PC-3 (cell line): ENCODE results near the gene CAPN10. TPM values are rescaled to one million over a fixed set of nuclear protein-coding genes. Genes with fewer than 3 reads are reported as not detected.

Experiments used
- ATAC-seq: fragments of 200-7000 bp; cut with Tn5 transposase; 2 replicates; pipeline ENCODE4 v1.9.1; 2020; ENCODE audit warnings: mild to moderate bottlenecking, moderate library complexity
- BruUV-seq: library from RNA; stranded (reverse); fragments of 400-500 nt; replicated peaks from 2 replicates; lab custom pipeline; 2021; lab: Mats Ljungman, UMichigan
- CTCF ChIA-PET: fragments of 300-600 bp; sonication (Branson Sonifier 250); formaldehyde crosslinking; loops from one replicate; lab custom pipeline; 2022; ENCODE audit warnings: antibody characterized with exemption; lab: Charles Lee
- POLR2A ChIA-PET: fragments of 300-600 bp; sonication (Branson Sonifier 250); formaldehyde crosslinking; loops from one replicate; lab custom pipeline; 2022; ENCODE audit warnings: antibody characterized with exemption; ENCODE audit not compliant: unreplicated experiment; lab: Charles Lee
- DNase-seq: peaks from one replicate; pipeline ENCODE4 v3.0.0-alpha.2; 2015
- H2AFZ ChIP-seq: fragments of 300-600 bp; sonication (generic); 2 replicates; pipeline ENCODE4 v1.6.0; 2016; ENCODE audit warnings: antibody characterized with exemption, low read length
- H3F3A ChIP-seq: fragments of 300-600 bp; sonication (generic); one replicate; pipeline ENCODE4 v1.6.0; 2017; ENCODE audit warnings: antibody characterized with exemption, low read length, control low read depth, mild to moderate bottlenecking; ENCODE audit not compliant: unreplicated experiment
- H3K27ac ChIP-seq: fragments of 300-600 bp; sonication (generic); 2 replicates; pipeline ENCODE4 v1.5.1; 2016; ENCODE audit warnings: mild to moderate bottlenecking, low read length
- H3K27me3 ChIP-seq: fragments of 300-600 bp; sonication (generic); 2 replicates; pipeline ENCODE4 v1.6.1; 2016; ENCODE audit warnings: low read length, mixed read lengths
- H3K36me3 ChIP-seq: fragments of 300-600 bp; sonication (generic); 2 replicates; pipeline ENCODE4 v1.6.1; 2016; ENCODE audit warnings: low read depth, mixed run types, low read length, mixed read lengths
- H3K4me1 ChIP-seq: fragments of 300-600 bp; sonication (generic); 2 replicates; pipeline ENCODE4 v1.5.1; 2016; ENCODE audit warnings: low read length; ENCODE audit not compliant: insufficient read depth
- H3K4me2 ChIP-seq: fragments of 300-600 bp; sonication (generic); 2 replicates; pipeline ENCODE4 v1.6.0; 2016; ENCODE audit warnings: low read length
- H3K4me3 ChIP-seq: fragments of 300-600 bp; sonication (generic); 2 replicates; pipeline ENCODE4 v1.5.1; 2016; ENCODE audit warnings: mild to moderate bottlenecking, low read length, mixed read lengths
- H3K79me2 ChIP-seq: fragments of 300-600 bp; sonication (generic); 2 replicates; pipeline ENCODE4 v1.6.1; 2017; ENCODE audit warnings: low read length, mixed read lengths
- H3K9ac ChIP-seq: fragments of 300-600 bp; sonication (generic); 2 replicates; pipeline ENCODE4 v1.6.0; 2016; ENCODE audit warnings: mild to moderate bottlenecking, low read length
- H3K9me2 ChIP-seq: fragments of 300-600 bp; sonication (generic); replicated peaks from 2 replicates; pipeline ENCODE4 v1.6.1; 2016; ENCODE audit warnings: mixed run types, low read length, mixed read lengths
- H3K9me3 ChIP-seq: fragments of 300-600 bp; sonication (generic); 2 replicates; pipeline ENCODE4 v1.6.1; 2016; ENCODE audit warnings: low read length, mixed read lengths
- H4K20me1 ChIP-seq: fragments of 300-600 bp; sonication (generic); 2 replicates; pipeline ENCODE4 v1.6.1; 2016; ENCODE audit warnings: low read length, mixed read lengths
- EZH2 ChIP-seq: fragments of 300-600 bp; sonication (generic); IDR thresholded peaks from one replicate; pipeline ENCODE4 v1.6.1; 2017; ENCODE audit warnings: antibody characterized with exemption, mild to moderate bottlenecking, low read length; ENCODE audit not compliant: unreplicated experiment
- EZH2phosphoT487 ChIP-seq: fragments of 300-600 bp; sonication (generic); IDR thresholded peaks from 2 replicates; pipeline ENCODE4 v1.6.1; 2018; ENCODE audit warnings: mild to moderate bottlenecking, antibody characterized with exemption, low read length, borderline replicate concordance
- intact Hi-C: fragments of 100-400 bp; cut with micrococcal nuclease; formaldehyde crosslinking; loops from 2 replicates; pipeline ENCODE4 v1.9.0; 2023
- total RNA-seq: library from RNA; depleted of rRNA; stranded (reverse); fragments of >200 nt; gene quantifications from 2 replicates; pipeline ENCODE4 v1.2.3, GENCODE V29; 2014
- TF ChIP-seq, protein P1 (sequence below): fragments of 300-600 bp; sonication (generic); conservative IDR thresholded peaks from 2 replicates; pipeline ENCODE4 v1.5.1; 2017; ENCODE audit warnings: antibody characterized with exemption, low read depth, mild to moderate bottlenecking, low read length

CAPN10 gene
- total RNA-seq, 1 experiment from 2014 or later = 32.2 TPM

DNA sequence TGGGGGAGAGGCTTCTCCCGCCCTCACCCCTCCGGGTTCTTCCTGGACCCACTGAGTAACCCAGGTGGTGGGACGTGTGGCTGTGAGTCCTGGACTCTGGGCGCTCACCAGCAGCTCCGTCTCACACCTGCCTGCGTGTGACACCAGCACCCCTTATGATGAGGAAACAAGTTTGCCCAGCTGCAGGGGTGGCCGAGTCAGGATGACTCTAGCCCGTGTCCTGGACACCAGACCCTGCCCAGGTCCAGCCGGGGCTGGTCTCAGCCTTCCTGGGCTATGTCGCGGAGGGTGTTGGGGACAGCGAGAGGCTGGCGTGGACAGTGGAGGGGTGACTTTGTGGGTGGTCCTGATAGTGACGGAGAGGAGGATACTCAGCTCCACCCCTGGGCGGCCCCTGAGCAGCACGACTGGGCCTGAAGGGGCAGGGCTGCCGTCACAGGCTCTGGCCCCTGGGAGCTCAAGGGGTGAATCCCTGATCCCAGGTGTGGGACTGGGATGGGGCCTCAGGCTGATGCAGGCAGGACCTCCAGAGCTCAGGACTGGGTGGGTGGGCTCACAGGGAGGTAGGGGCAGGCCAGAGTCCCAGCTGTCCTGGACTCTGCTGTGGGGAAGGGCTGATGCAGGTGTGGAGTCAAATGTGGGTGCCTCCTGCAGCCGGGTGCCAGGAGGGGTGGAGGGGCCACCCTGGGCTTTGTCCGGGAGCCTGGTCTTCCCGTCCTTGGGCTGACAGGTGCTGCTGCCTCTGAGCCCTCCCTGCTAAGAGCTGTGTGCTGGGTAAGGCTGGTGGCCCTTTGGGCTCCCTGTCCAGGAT lies 42.5 kb downstream of the CAPN10 start:
- POLR2A ChIA-PET = no interaction called here
- Histone ChIP-seq H3K79me2 (no peaks in the 10 kb centered on the region), H3K9ac (no peak overlapping the region), H3K36me3 (no peaks in the 10 kb centered on the region), H3K27ac (no peak overlapping the region), H3K4me2 (no peak overlapping the region), H4K20me1 (no peaks in the 10 kb centered on the region), H3K27me3 (no peaks in the 10 kb centered on the region), H2AFZ (no peak overlapping the region), H3F3A (no peaks in the 10 kb centered on the region), H3K9me3 (no peaks in the 10 kb centered on the region), H3K9me2 (no peaks in the 10 kb centered on the region), H3K4me3 (no peak overlapping the region), H3K4me1 (no peaks in the 10 kb centered on the region)
- ATAC-seq (no peak), DNase-seq (no peak)
- CTCF ChIA-PET = no interaction called here
- intact Hi-C loops = no loop called here
- no TSS peak for BruUV-seq
- TF ChIP-seq EZH2 (no peak), EZH2phosphoT487 (no peak)
- TF ChIP-seq, protein P1, sequence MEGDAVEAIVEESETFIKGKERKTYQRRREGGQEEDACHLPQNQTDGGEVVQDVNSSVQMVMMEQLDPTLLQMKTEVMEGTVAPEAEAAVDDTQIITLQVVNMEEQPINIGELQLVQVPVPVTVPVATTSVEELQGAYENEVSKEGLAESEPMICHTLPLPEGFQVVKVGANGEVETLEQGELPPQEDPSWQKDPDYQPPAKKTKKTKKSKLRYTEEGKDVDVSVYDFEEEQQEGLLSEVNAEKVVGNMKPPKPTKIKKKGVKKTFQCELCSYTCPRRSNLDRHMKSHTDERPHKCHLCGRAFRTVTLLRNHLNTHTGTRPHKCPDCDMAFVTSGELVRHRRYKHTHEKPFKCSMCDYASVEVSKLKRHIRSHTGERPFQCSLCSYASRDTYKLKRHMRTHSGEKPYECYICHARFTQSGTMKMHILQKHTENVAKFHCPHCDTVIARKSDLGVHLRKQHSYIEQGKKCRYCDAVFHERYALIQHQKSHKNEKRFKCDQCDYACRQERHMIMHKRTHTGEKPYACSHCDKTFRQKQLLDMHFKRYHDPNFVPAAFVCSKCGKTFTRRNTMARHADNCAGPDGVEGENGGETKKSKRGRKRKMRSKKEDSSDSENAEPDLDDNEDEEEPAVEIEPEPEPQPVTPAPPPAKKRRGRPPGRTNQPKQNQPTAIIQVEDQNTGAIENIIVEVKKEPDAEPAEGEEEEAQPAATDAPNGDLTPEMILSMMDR = no peak

GRCh38 chr2:240629619-240629967 lies 43.1 kb downstream of the CAPN10 start:
- no peak for DNase-seq
- Histone ChIP-seq H3K36me3 (no peaks in the 10 kb centered on the region), H3K9me3 (no peaks in the 10 kb centered on the region), H3F3A (no peaks in the 10 kb centered on the region), H3K4me2 (no peak overlapping the region), H2AFZ (no peak overlapping the region), H3K27ac (no peak overlapping the region), H3K9ac (no peak overlapping the region), H3K27me3 (no peaks in the 10 kb centered on the region), H4K20me1 (no peaks in the 10 kb centered on the region), H3K4me1 (no peaks in the 10 kb centered on the region), H3K4me3 (no peak overlapping the region), H3K79me2 (no peaks in the 10 kb centered on the region), H3K9me2 (no peaks in the 10 kb centered on the region)
- CTCF ChIA-PET = no interaction called here
- no peak for ATAC-seq
- POLR2A ChIA-PET = interaction anchor here (0.5 kb wide), 1 partner anchor 1974 kb away, joined by 3 read pairs; no protein-coding TSS in a partner anchor
- no TSS peak for BruUV-seq
- intact Hi-C loops = no loop called here
- TF ChIP-seq EZH2phosphoT487 (no peak), EZH2 (no peak)
- TF ChIP-seq, protein P1 = no peak

GRCh38 chr2:240629968-240630770 lies 43.6 kb downstream of the CAPN10 start:
- DNase-seq (no peak), ATAC-seq (no peak)
- ChIA-PET CTCF (no interaction called here), POLR2A (interaction anchor here (0.5 kb wide), 1 partner anchor 1974 kb away, joined by 3 read pairs; no protein-coding TSS in a partner anchor)
- no peaks in the 10 kb centered on the region for H3K79me2 ChIP-seq
- H3K9ac ChIP-seq = no peak overlapping the region
- TF ChIP-seq EZH2 (no peak), EZH2phosphoT487 (no peak)
- TF ChIP-seq, protein P1 = no peak
- H3K36me3 ChIP-seq = no peaks in the 10 kb centered on the region
- H3K4me3 ChIP-seq = no peak overlapping the region
- H3K27ac ChIP-seq = no peak overlapping the region
- H3F3A ChIP-seq = no peaks in the 10 kb centered on the region
- no peak overlapping the region for H3K4me2 ChIP-seq
- H4K20me1 ChIP-seq = no peaks in the 10 kb centered on the region
- no TSS peak for BruUV-seq
- H3K9me3 ChIP-seq = no peaks in the 10 kb centered on the region
- H2AFZ ChIP-seq = no peak overlapping the region
- H3K9me2 ChIP-seq = no peaks in the 10 kb centered on the region
- intact Hi-C loops = no loop called here
- no peaks in the 10 kb centered on the region for H3K27me3 ChIP-seq
- no peaks in the 10 kb centered on the region for H3K4me1 ChIP-seq
